Measurements from ENCODE around the gene MRPL41.
A peak's percentile ranks its signal among the peaks of the same experiment; 100 is the strongest.
"Not testable (repeated sequence)": the region's sequence is repeated elsewhere in the genome, so short reads cannot be mapped to it uniquely, and the experiment has no call there.

The MRPL41 gene

DNA sequence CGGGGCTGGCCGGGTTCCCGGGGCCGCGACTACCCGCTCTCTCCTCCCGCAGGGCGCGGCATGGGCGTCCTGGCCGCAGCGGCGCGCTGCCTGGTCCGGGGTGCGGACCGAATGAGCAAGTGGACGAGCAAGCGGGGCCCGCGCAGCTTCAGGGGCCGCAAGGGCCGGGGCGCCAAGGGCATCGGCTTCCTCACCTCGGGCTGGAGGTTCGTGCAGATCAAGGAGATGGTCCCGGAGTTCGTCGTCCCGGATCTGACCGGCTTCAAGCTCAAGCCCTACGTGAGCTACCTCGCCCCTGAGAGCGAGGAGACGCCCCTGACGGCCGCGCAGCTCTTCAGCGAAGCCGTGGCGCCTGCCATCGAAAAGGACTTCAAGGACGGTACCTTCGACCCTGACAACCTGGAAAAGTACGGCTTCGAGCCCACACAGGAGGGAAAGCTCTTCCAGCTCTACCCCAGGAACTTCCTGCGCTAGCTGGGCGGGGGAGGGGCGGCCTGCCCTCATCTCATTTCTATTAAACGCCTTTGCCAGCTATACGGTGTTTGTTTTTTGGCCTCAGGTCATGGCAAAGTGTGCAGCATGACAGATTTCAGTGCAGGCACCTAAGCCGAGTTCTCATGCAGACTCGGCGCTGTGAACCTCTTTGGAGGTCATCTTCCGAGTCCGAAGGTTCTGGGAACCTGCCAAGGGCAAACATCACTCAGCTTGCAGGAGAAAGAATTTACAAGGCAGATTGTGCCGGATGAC is 516 bp downstream of the MRPL41 start:
- TF ChIP-seq CTCF (IDR thresholded peaks at IDR 0.05; ENCODE audit: insufficient read depth, low read length, missing control alignments) = no peak
- peak overlapping the region; percentile 75 for H3K4me3 ChIP-seq (ENCODE audit: low read depth, low read length)
- ChIA-PET CTCF (interaction anchor here (0.6 to 2.6 kb wide), 9 partner anchors 8 to 117 kb away, joined by 3 to 11 read pairs (median 4); partner anchors contain the start of gene DPH7), POLR2A (interaction anchor here (0.6 to 1.8 kb wide), 4 partner anchors 24 to 93 kb away, joined by 3 to 7 read pairs (median 4); partner anchors contain the start of genes EHMT1 and NSMF)
- DNase-seq (ENCODE audit: low read depth, low spot score) = no peak

- CTCF ChIA-PET = interaction anchor here (1.0 to 2.5 kb wide), 5 partner anchors 9 to 48 kb away, joined by 3 to 10 read pairs (median 5); partner anchors contain the start of gene DPH7
- POLR2A ChIA-PET; H3K4me3 ChIP-seq (ENCODE audit: low read depth, low read length); DNase-seq (ENCODE audit: low read depth, low spot score): not testable (repeated sequence)
Observed at GRCh38 chr9:137553654-137554053, 2.0 kb downstream of the MRPL41 start.

- H3K4me3 ChIP-seq (ENCODE audit: low read depth, low read length) = no peak overlapping the region
- POLR2A ChIA-PET = no interaction called here
- DNase-seq (ENCODE audit: low read depth, low spot score) = no peak
- no peak for TF ChIP-seq CTCF (IDR thresholded peaks at IDR 0.05; ENCODE audit: insufficient read depth, low read length, missing control alignments)
- CTCF ChIA-PET = interaction anchor here (1.1 to 1.5 kb wide), 3 partner anchors 10 to 49 kb away, joined by 3 to 8 read pairs (median 4); partner anchors contain the start of gene DPH7
Observed at GRCh38 chr9:137554349-137554748, 2.7 kb downstream of the MRPL41 start.

DNA sequence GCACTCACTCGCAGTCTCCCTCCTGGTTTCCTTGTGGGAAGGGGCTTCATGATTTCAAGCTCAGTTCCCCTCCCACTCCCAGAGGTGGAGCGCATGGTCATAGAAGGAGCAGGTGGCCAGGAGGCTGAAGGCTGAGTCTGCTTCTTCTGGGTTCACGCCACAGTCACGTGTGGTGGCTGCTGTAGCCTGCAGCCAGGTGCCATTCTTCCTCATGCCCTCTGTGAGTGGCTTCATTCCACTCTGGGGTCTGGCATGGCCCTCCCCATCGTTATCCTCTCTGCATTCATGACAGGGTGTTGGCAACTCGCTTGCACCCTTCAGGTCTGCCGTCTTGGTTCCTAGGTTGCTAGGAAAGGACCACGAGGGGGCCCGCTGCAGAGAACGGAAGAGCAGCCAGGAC is 3.5 kb downstream of the MRPL41 start:
- TF ChIP-seq CTCF (IDR thresholded peaks at IDR 0.05; ENCODE audit: insufficient read depth, low read length, missing control alignments) = no peak
- POLR2A ChIA-PET = no interaction called here
- H3K4me3 ChIP-seq (ENCODE audit: low read depth, low read length) = no peak overlapping the region
- CTCF ChIA-PET = interaction anchor here (1.1 to 1.5 kb wide), 2 partner anchors 9 to 24 kb away, joined by 4 to 8 read pairs; partner anchors contain the start of gene DPH7
- no peak for DNase-seq (ENCODE audit: low read depth, low spot score)

DNA sequence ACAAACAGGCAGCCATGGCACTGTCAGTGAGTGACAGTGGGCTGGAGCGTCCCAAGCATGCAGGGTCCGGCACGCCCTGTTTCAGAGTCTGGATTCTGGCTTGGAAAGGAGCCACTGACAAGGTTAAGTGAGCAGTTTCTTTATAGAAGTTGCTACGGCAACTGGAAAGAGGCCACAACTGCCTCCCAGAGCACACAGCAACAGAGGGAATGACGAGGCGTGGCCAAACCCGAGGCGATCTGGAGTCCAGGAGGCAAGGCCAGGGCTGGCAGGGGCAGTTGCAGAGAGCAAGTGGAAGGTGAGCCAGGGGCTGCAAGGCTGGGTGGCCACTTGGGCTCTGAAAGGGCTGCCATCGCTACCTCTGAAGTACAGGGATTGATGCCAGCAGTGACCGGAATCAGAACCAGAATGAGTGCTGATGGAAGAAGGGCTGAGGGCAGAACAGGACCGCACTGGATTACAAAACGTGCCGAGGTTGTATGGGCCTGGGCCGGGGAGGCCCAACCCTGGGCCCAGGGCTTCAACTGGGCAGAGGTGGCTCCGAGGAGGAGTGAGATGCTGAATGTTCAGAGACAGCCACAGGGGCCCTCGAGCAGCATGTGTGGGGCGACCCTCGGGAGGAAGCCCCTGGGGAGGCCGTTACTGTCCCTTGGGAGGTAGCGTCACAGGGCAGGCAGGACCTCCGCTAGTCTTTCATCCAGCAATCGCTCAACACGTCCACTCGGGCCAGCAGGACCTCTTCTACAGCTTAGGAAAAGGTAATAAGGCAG is 4.6 kb downstream of the MRPL41 start:
- ChIA-PET CTCF (no interaction called here), POLR2A (no interaction called here)
- no peak for DNase-seq (ENCODE audit: low read depth, low spot score)
- TF ChIP-seq CTCF (IDR thresholded peaks at IDR 0.05; ENCODE audit: insufficient read depth, low read length, missing control alignments) = no peak
- H3K4me3 ChIP-seq (ENCODE audit: low read depth, low read length) = no peak overlapping the region

GRCh38 chr9:137558127-137558526 is 6.4 kb downstream of the MRPL41 start:
- TF ChIP-seq CTCF (IDR thresholded peaks at IDR 0.05; ENCODE audit: insufficient read depth, low read length, missing control alignments) = no peak
- no peak for DNase-seq (ENCODE audit: low read depth, low spot score)
- no peak overlapping the region for H3K4me3 ChIP-seq (ENCODE audit: low read depth, low read length)
- ChIA-PET POLR2A (no interaction called here), CTCF (interaction anchor here (1.4 to 1.5 kb wide), 3 partner anchors 8 to 21 kb away, joined by 3 to 8 read pairs (median 4); partner anchors contain the start of gene PNPLA7)
